Panc1 (cell line): Measurements from ENCODE around the gene IVNS1ABP.

Source experiments
- CTCF ChIP-seq: fragments of 450-650 bp; IDR thresholded peaks from 2 replicates; pipeline ENCODE4 v1.5.1; 2017; ENCODE audit warnings: mild to moderate bottlenecking
- POLR2AphosphoS5 ChIP-seq: IDR thresholded peaks from 2 replicates; pipeline ENCODE4 v1.6.1; 2012; ENCODE audit warnings: mild to moderate bottlenecking, low read depth, low read length, moderate library complexity
- SIN3A ChIP-seq: IDR thresholded peaks from 2 replicates; pipeline ENCODE4 v1.6.1; 2012; ENCODE audit warnings: low read depth, mild to moderate bottlenecking, low read length, moderate library complexity, borderline replicate concordance; ENCODE audit not compliant: insufficient read depth
- TCF7L2 ChIP-seq: IDR thresholded peaks from 2 replicates; pipeline ENCODE4 v1.6.1; 2011; ENCODE audit warnings: mild to moderate bottlenecking, low read depth, low read length, inconsistent platforms
- TF ChIP-seq, protein P1 (sequence below), 2 experiments: IDR thresholded peaks; 2 replicates each; pipeline ENCODE4 v1.6.1; 2011 to 2012; ENCODE audit warnings: low read depth in 2 of 2, control low read depth in 1 of 2, low read length in 1 of 2, mild to moderate bottlenecking in 1 of 2, moderate library complexity in 1 of 2; ENCODE audit not compliant: insufficient read depth in 1 of 2

GRCh38 chr1:185284533-185285276, 32.3 kb downstream of the IVNS1ABP start:
- TF ChIP-seq TCF7L2 (no peak), CTCF (no peak), POLR2AphosphoS5 (no peak), SIN3A (no peak)
- TF ChIP-seq, protein P1, sequence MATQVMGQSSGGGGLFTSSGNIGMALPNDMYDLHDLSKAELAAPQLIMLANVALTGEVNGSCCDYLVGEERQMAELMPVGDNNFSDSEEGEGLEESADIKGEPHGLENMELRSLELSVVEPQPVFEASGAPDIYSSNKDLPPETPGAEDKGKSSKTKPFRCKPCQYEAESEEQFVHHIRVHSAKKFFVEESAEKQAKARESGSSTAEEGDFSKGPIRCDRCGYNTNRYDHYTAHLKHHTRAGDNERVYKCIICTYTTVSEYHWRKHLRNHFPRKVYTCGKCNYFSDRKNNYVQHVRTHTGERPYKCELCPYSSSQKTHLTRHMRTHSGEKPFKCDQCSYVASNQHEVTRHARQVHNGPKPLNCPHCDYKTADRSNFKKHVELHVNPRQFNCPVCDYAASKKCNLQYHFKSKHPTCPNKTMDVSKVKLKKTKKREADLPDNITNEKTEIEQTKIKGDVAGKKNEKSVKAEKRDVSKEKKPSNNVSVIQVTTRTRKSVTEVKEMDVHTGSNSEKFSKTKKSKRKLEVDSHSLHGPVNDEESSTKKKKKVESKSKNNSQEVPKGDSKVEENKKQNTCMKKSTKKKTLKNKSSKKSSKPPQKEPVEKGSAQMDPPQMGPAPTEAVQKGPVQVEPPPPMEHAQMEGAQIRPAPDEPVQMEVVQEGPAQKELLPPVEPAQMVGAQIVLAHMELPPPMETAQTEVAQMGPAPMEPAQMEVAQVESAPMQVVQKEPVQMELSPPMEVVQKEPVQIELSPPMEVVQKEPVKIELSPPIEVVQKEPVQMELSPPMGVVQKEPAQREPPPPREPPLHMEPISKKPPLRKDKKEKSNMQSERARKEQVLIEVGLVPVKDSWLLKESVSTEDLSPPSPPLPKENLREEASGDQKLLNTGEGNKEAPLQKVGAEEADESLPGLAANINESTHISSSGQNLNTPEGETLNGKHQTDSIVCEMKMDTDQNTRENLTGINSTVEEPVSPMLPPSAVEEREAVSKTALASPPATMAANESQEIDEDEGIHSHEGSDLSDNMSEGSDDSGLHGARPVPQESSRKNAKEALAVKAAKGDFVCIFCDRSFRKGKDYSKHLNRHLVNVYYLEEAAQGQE (IDR thresholded peaks at IDR 0.05; ENCODE audit: insufficient read depth in 1 of 2, low read depth in 2 of 2, low read length in 1 of 2) = no peak
